Measurements from ENCODE around the gene ARID1B.

ARID1B gene

DNA sequence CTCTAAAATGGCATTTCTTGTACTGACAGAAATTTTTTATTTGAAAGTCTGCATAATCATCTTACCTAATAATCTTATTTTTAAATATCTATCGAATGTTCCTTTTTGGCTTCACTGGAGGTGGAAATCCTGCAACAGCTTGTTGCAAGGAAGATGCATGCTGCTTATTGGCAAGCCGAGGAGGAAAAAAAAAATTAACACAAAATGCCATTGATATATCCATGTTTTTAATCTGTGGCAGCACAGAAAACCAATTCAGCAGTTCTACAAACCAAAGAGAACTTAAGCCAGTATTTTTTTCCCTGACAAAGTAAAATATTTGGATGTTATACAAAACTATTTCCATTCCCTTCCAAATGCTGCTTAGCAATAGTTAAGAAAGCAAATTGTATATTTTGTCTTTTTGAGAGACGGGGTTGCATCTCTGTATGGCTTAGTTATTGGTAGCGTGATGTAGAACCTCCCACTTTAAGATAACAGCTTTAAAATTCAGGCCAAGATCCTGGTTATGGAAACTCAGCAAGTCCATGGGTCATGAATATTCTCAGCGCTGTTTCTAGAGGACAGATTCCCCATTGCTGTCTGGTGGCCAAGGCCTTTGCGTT is 314.8 kb downstream of the ARID1B start:
- H4K91ac ChIP-seq (ENCODE audit: low read depth, low read length, poor library complexity) = no peak overlapping the region
- peaks cover 0 to 8% of the 10 kb centered on the region in 2 donors for H3K36me3 ChIP-seq (replicated peaks in 1 of 2; ENCODE audit: control insufficient read depth in 2 of 2, insufficient read depth in 2 of 2, low read length in 2 of 2)
- H2BK120ac ChIP-seq (ENCODE audit: low read depth, low read length) = no peak overlapping the region
- no peak overlapping the region for H2AK5ac ChIP-seq (ENCODE audit: low read depth, low read length)
- H3K4me2 ChIP-seq (ENCODE audit: insufficient read depth, low read length, poor library complexity, severe bottlenecking) = no peak overlapping the region
- no peaks in the 10 kb centered on the region for H3K9me3 ChIP-seq (replicated peaks in 1 of 2; ENCODE audit: control insufficient read depth in 2 of 2, insufficient read depth in 1 of 2, low read depth in 1 of 2, low read length in 2 of 2)
- no peak overlapping the region for H2BK5ac ChIP-seq (ENCODE audit: low read length)
- no peak overlapping the region for H3K23ac ChIP-seq (ENCODE audit: low read depth, low read length, poor library complexity)
- no peaks in the 10 kb centered on the region for H3K79me1 ChIP-seq (ENCODE audit: low read depth, low read length)
- no peak overlapping the region for H2AFZ ChIP-seq (ENCODE audit: low read length)
- H3K14ac ChIP-seq (ENCODE audit: low read length) = no peak overlapping the region
- DNase-seq (ENCODE audit: low spot score) = no peak
- H3K27ac ChIP-seq (replicated peaks; ENCODE audit: low read length) = no peak overlapping the region
- H3K9ac ChIP-seq (ENCODE audit: low read depth, low read length, poor library complexity) = no peak overlapping the region
- no CpG with 5 or more reads among the region's 6 CpGs for WGBS, 2 donors (ENCODE audit: extremely low coverage in 2 of 2, insufficient read length in 2 of 2, insufficient replicate concordance in 1 of 2)
- H3K18ac ChIP-seq (ENCODE audit: low read length) = no peak overlapping the region
- no peak overlapping the region for H2BK12ac ChIP-seq (ENCODE audit: low read length)
- peaks cover 22 to 37% of the 10 kb centered on the region in 2 donors for H3K4me1 ChIP-seq (ENCODE audit: control insufficient read depth in 2 of 2, insufficient read depth in 1 of 2, low read depth in 1 of 2, low read length in 2 of 2)
- H3K4me3 ChIP-seq (ENCODE audit: low read length in 2 of 2) = no peak overlapping the region
- no peak overlapping the region for H2BK15ac ChIP-seq (ENCODE audit: low read length)
- H4K8ac ChIP-seq (ENCODE audit: low read depth, low read length) = no peak overlapping the region
- H3K4ac ChIP-seq (ENCODE audit: low read length) = no peak overlapping the region
- H3K27me3 ChIP-seq (ENCODE audit: control insufficient read depth in 3 of 3, insufficient read depth in 3 of 3, low read depth in 1 of 3, low read length in 3 of 3) = no peaks in the 10 kb centered on the region

DNA sequence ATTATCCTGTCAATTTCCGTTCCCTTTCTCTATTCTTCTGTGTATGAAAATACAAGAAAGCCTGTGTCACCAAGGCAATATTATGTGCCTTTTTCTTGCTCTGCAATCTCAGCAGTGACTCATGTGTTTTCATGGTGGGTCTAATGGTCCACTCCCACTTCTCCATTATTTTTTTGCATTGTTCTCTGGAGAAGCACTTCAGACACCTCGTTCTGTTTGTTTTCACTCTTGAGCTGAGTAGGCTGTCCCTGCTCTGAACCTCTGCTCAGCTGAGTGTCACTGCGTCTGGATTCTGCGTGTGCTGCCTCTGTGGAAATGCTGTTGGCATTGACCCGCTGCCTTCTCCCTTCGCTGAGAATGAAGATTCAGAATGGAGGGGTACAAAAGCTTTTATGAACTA is 315.6 kb downstream of the ARID1B start:
- no peaks in the 10 kb centered on the region for H3K27me3 ChIP-seq (ENCODE audit: control insufficient read depth in 3 of 3, insufficient read depth in 3 of 3, low read depth in 1 of 3, low read length in 3 of 3)
- no peak overlapping the region for H2BK15ac ChIP-seq (ENCODE audit: low read length)
- no peak overlapping the region for H2AFZ ChIP-seq (ENCODE audit: low read length)
- no peak overlapping the region for H3K18ac ChIP-seq (ENCODE audit: low read length)
- H3K79me1 ChIP-seq (ENCODE audit: low read depth, low read length) = no peaks in the 10 kb centered on the region
- H3K14ac ChIP-seq (ENCODE audit: low read length) = no peak overlapping the region
- no peak overlapping the region for H2AK5ac ChIP-seq (ENCODE audit: low read depth, low read length)
- no peak overlapping the region for H4K8ac ChIP-seq (ENCODE audit: low read depth, low read length)
- no peak overlapping the region for H3K9ac ChIP-seq (ENCODE audit: low read depth, low read length, poor library complexity)
- no peak overlapping the region for H4K91ac ChIP-seq (ENCODE audit: low read depth, low read length, poor library complexity)
- no peak for DNase-seq (ENCODE audit: low spot score)
- H3K4me1 ChIP-seq (ENCODE audit: control insufficient read depth in 2 of 2, insufficient read depth in 1 of 2, low read depth in 1 of 2, low read length in 2 of 2) = peaks cover 24 to 40% of the 10 kb centered on the region in 2 donors
- no peaks in the 10 kb centered on the region for H3K9me3 ChIP-seq (replicated peaks in 1 of 2; ENCODE audit: control insufficient read depth in 2 of 2, insufficient read depth in 1 of 2, low read depth in 1 of 2, low read length in 2 of 2)
- no peak overlapping the region for H2BK5ac ChIP-seq (ENCODE audit: low read length)
- H3K36me3 ChIP-seq (replicated peaks in 1 of 2; ENCODE audit: control insufficient read depth in 2 of 2, insufficient read depth in 2 of 2, low read length in 2 of 2) = peaks cover 0 to 4% of the 10 kb centered on the region in 2 donors
- no peak overlapping the region for H2BK12ac ChIP-seq (ENCODE audit: low read length)
- no peak overlapping the region for H3K27ac ChIP-seq (replicated peaks; ENCODE audit: low read length)
- no CpG with 5 or more reads among the region's 6 CpGs for WGBS, 2 donors (ENCODE audit: extremely low coverage in 2 of 2, insufficient read length in 2 of 2, insufficient replicate concordance in 1 of 2)
- H3K23ac ChIP-seq (ENCODE audit: low read depth, low read length, poor library complexity) = no peak overlapping the region
- no peak overlapping the region for H3K4me2 ChIP-seq (ENCODE audit: insufficient read depth, low read length, poor library complexity, severe bottlenecking)
- H3K4me3 ChIP-seq (ENCODE audit: low read length in 2 of 2) = no peak overlapping the region
- H2BK120ac ChIP-seq (ENCODE audit: low read depth, low read length) = no peak overlapping the region
- no peak overlapping the region for H3K4ac ChIP-seq (ENCODE audit: low read length)

DNA sequence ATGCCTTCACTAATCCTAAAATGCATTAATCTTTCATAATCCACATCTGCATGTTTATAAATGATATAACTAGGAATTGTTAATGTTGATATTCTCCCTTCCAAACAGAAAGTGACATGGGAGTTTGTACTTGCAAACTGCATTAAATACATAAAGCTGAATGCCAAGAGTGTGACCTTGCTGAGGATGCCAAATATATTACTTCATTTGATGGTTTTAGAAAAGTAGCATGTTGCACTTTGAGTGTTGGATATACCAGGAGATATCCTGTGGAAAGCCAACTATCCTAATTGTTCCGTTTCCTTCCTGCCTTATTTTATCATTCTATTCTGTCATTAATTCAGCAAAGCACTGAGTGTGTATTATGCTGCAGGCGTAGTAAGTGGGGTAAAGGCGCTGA is 316.4 kb downstream of the ARID1B start:
- Histone ChIP-seq H3K27ac (replicated peaks; ENCODE audit: low read length) (no peak overlapping the region), H3K9ac (ENCODE audit: low read depth, low read length, poor library complexity) (no peak overlapping the region), H2BK5ac (ENCODE audit: low read length) (no peak overlapping the region), H2BK15ac (ENCODE audit: low read length) (no peak overlapping the region), H3K23ac (ENCODE audit: low read depth, low read length, poor library complexity) (no peak overlapping the region), H3K18ac (ENCODE audit: low read length) (no peak overlapping the region), H2BK120ac (ENCODE audit: low read depth, low read length) (no peak overlapping the region), H2AFZ (ENCODE audit: low read length) (no peak overlapping the region), H3K4me3 (ENCODE audit: low read length in 2 of 2) (no peak overlapping the region), H3K4ac (ENCODE audit: low read length) (no peak overlapping the region), H4K91ac (ENCODE audit: low read depth, low read length, poor library complexity) (no peak overlapping the region), H3K9me3 (replicated peaks in 1 of 2; ENCODE audit: control insufficient read depth in 2 of 2, insufficient read depth in 1 of 2, low read depth in 1 of 2, low read length in 2 of 2) (no peaks in the 10 kb centered on the region), H4K8ac (ENCODE audit: low read depth, low read length) (no peak overlapping the region), H3K79me1 (ENCODE audit: low read depth, low read length) (no peaks in the 10 kb centered on the region), H3K27me3 (ENCODE audit: control insufficient read depth in 3 of 3, insufficient read depth in 3 of 3, low read depth in 1 of 3, low read length in 3 of 3) (no peaks in the 10 kb centered on the region), H2BK12ac (ENCODE audit: low read length) (no peak overlapping the region), H3K4me1 (ENCODE audit: control insufficient read depth in 2 of 2, insufficient read depth in 1 of 2, low read depth in 1 of 2, low read length in 2 of 2) (peaks cover 23 to 41% of the 10 kb centered on the region in 2 donors), H3K4me2 (ENCODE audit: insufficient read depth, low read length, poor library complexity, severe bottlenecking) (no peak overlapping the region), H3K14ac (ENCODE audit: low read length) (no peak overlapping the region), H3K36me3 (replicated peaks in 1 of 2; ENCODE audit: control insufficient read depth in 2 of 2, insufficient read depth in 2 of 2, low read length in 2 of 2) (peaks cover 0 to 4% of the 10 kb centered on the region in 2 donors), H2AK5ac (ENCODE audit: low read depth, low read length) (no peak overlapping the region)
- no peak for DNase-seq (ENCODE audit: low spot score)
- no CpG with 5 or more reads among the region's 3 CpGs for WGBS, 2 donors (ENCODE audit: extremely low coverage in 2 of 2, insufficient read length in 2 of 2, insufficient replicate concordance in 1 of 2)

DNA sequence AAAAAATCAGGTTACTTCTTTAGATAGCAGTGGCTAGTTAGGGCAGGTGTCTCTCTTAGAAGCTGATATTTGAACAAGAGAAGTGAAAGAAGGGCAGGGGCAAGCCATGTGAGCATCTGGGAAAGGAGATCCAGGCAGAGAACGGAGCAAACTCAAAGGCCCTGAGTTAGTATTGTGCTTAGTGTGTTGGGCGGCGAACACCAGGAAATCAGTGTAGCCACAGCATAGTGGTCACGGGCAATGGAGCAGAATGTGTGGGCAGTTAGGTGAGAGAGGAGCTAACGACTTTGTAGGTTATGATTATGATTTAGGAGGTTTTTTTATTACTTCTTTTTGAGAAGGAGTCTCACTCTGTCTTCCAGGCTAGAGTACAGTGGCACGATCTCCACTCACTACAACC is 316.9 kb downstream of the ARID1B start:
- no peak overlapping the region for H3K14ac ChIP-seq (ENCODE audit: low read length)
- H3K9me3 ChIP-seq (replicated peaks in 1 of 2; ENCODE audit: control insufficient read depth in 2 of 2, insufficient read depth in 1 of 2, low read depth in 1 of 2, low read length in 2 of 2) = no peaks in the 10 kb centered on the region
- no peak overlapping the region for H2BK12ac ChIP-seq (ENCODE audit: low read length)
- no peak overlapping the region for H4K91ac ChIP-seq (ENCODE audit: low read depth, low read length, poor library complexity)
- no peak overlapping the region for H4K8ac ChIP-seq (ENCODE audit: low read depth, low read length)
- H2BK5ac ChIP-seq (ENCODE audit: low read length) = no peak overlapping the region
- no peak overlapping the region for H2BK15ac ChIP-seq (ENCODE audit: low read length)
- no peaks in the 10 kb centered on the region for H3K79me1 ChIP-seq (ENCODE audit: low read depth, low read length)
- no peak for DNase-seq (ENCODE audit: low spot score)
- no peak overlapping the region for H2AK5ac ChIP-seq (ENCODE audit: low read depth, low read length)
- H2BK120ac ChIP-seq (ENCODE audit: low read depth, low read length) = no peak overlapping the region
- no peak overlapping the region for H3K23ac ChIP-seq (ENCODE audit: low read depth, low read length, poor library complexity)
- no peak overlapping the region for H3K27ac ChIP-seq (replicated peaks; ENCODE audit: low read length)
- peaks cover 18 to 36% of the 10 kb centered on the region in 2 donors for H3K4me1 ChIP-seq (ENCODE audit: control insufficient read depth in 2 of 2, insufficient read depth in 1 of 2, low read depth in 1 of 2, low read length in 2 of 2)
- no peak overlapping the region for H3K4ac ChIP-seq (ENCODE audit: low read length)
- no peak overlapping the region for H2AFZ ChIP-seq (ENCODE audit: low read length)
- no peaks in the 10 kb centered on the region for H3K27me3 ChIP-seq (ENCODE audit: control insufficient read depth in 3 of 3, insufficient read depth in 3 of 3, low read depth in 1 of 3, low read length in 3 of 3)
- no peak overlapping the region for H3K18ac ChIP-seq (ENCODE audit: low read length)
- WGBS, 2 donors (ENCODE audit: extremely low coverage in 2 of 2, insufficient read length in 2 of 2, insufficient replicate concordance in 1 of 2) = no CpG with 5 or more reads among the region's 6 CpGs
- no peak overlapping the region for H3K4me3 ChIP-seq (ENCODE audit: low read length in 2 of 2)
- peaks cover 0 to 4% of the 10 kb centered on the region in 2 donors for H3K36me3 ChIP-seq (replicated peaks in 1 of 2; ENCODE audit: control insufficient read depth in 2 of 2, insufficient read depth in 2 of 2, low read length in 2 of 2)
- H3K4me2 ChIP-seq (ENCODE audit: insufficient read depth, low read length, poor library complexity, severe bottlenecking) = no peak overlapping the region
- no peak overlapping the region for H3K9ac ChIP-seq (ENCODE audit: low read depth, low read length, poor library complexity)
